Breast epithelium (tissue), 3 donors: ENCODE measurements around the gene ATG5.

Experiments
- POLR2A ChIP-seq: fragments of 450-650 bp; IDR thresholded peaks from one replicate; pipeline ENCODE4 v1.6.1; 2016; ENCODE audit warnings: antibody characterized with exemption, mild to moderate bottlenecking, moderate library complexity
- TF ChIP-seq, protein P1 (sequence below), 3 donors: fragments of 450-650 bp; IDR thresholded peaks; one replicate each; pipeline ENCODE4 v1.5.1; 2016 to 2017; ENCODE audit warnings: antibody characterized with exemption in 3 of 3, mild to moderate bottlenecking in 3 of 3, moderate library complexity in 3 of 3

DNA sequence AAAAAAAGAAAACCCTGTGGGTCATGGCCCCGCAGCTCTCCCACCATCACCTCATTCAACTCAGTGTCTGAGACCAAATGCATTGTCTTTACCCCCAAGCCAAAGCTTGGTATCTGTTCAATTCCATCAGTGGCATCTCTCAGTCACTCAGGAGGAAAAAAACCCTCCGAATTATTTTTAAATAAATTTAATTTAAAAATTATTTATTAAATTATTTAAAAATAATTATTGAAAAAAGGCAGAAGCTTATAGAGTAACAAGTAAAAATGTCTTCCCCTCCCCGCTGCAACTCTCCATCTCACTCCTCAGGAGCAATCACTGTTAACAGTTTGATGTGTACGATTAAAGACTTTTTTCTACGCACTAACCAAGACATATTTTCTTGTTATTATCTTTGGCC, 188.7 kb downstream of the ATG5 start:
- no peak for TF ChIP-seq POLR2A
- TF ChIP-seq, protein P1, sequence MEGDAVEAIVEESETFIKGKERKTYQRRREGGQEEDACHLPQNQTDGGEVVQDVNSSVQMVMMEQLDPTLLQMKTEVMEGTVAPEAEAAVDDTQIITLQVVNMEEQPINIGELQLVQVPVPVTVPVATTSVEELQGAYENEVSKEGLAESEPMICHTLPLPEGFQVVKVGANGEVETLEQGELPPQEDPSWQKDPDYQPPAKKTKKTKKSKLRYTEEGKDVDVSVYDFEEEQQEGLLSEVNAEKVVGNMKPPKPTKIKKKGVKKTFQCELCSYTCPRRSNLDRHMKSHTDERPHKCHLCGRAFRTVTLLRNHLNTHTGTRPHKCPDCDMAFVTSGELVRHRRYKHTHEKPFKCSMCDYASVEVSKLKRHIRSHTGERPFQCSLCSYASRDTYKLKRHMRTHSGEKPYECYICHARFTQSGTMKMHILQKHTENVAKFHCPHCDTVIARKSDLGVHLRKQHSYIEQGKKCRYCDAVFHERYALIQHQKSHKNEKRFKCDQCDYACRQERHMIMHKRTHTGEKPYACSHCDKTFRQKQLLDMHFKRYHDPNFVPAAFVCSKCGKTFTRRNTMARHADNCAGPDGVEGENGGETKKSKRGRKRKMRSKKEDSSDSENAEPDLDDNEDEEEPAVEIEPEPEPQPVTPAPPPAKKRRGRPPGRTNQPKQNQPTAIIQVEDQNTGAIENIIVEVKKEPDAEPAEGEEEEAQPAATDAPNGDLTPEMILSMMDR (IDR thresholded peaks at IDR 0.05): no peak
